Endothelial cell (in vitro differentiated cells): ENCODE measurements around the gene ARHGEF11. TPM values are rescaled to one million over a fixed set of nuclear protein-coding genes. Genes with fewer than 3 reads are reported as not detected.

Source experiments
- DNase-seq: peaks from one replicate; pipeline ENCODE4 v3.0.0; 2021; ENCODE audit warnings: low spot score
- H3K27ac Mint-ChIP-seq: one replicate; pipeline ENCODE4 v1.8.0; 2021; ENCODE audit warnings: mixed read lengths, inconsistent platforms; ENCODE audit not compliant: unreplicated experiment
- H3K27me3 Mint-ChIP-seq: one replicate; pipeline ENCODE4 v1.8.0; 2021; ENCODE audit warnings: mild to moderate bottlenecking, moderate library complexity, mixed read lengths, inconsistent platforms; ENCODE audit not compliant: unreplicated experiment
- H3K36me3 Mint-ChIP-seq: one replicate; pipeline ENCODE4 v1.8.0; 2021; ENCODE audit warnings: mild to moderate bottlenecking, low read depth, mixed read lengths, inconsistent platforms; ENCODE audit not compliant: unreplicated experiment
- H3K4me1 Mint-ChIP-seq: one replicate; pipeline ENCODE4 v1.8.0; 2021; ENCODE audit warnings: mild to moderate bottlenecking, mixed read lengths, inconsistent platforms; ENCODE audit not compliant: unreplicated experiment
- H3K4me3 Mint-ChIP-seq: one replicate; pipeline ENCODE4 v1.8.0; 2021; ENCODE audit warnings: mild to moderate bottlenecking, mixed read lengths, inconsistent platforms; ENCODE audit not compliant: unreplicated experiment
- H3K9me3 Mint-ChIP-seq: one replicate; pipeline ENCODE4 v1.8.0; 2021; ENCODE audit warnings: mixed read lengths, inconsistent platforms; ENCODE audit not compliant: unreplicated experiment
- CTCF ChIP-seq: fragments of 200-600 bp; sonication (generic); IDR thresholded peaks from one replicate; pipeline ENCODE4 v1.5.0; 2021; ENCODE audit warnings: antibody characterized with exemption; ENCODE audit not compliant: unreplicated experiment
- long read RNA-seq: library from polyadenylated mRNA; unstranded; transcript quantifications from one replicate; pipeline ENCODE4 v2.0.0, GENCODE V29; 2020; ENCODE audit not compliant: unreplicated experiment
- total RNA-seq: library from RNA; stranded (reverse); fragmentation: NEBNext Ultra II Directional; extraction: Animal tissue kit (Norgen Biotek cat#: 25700); gene quantifications from one replicate; pipeline ENCODE4 v1.2.1, GENCODE V29; 2021; ENCODE audit not compliant: unreplicated experiment

Gene ARHGEF11, protein sequence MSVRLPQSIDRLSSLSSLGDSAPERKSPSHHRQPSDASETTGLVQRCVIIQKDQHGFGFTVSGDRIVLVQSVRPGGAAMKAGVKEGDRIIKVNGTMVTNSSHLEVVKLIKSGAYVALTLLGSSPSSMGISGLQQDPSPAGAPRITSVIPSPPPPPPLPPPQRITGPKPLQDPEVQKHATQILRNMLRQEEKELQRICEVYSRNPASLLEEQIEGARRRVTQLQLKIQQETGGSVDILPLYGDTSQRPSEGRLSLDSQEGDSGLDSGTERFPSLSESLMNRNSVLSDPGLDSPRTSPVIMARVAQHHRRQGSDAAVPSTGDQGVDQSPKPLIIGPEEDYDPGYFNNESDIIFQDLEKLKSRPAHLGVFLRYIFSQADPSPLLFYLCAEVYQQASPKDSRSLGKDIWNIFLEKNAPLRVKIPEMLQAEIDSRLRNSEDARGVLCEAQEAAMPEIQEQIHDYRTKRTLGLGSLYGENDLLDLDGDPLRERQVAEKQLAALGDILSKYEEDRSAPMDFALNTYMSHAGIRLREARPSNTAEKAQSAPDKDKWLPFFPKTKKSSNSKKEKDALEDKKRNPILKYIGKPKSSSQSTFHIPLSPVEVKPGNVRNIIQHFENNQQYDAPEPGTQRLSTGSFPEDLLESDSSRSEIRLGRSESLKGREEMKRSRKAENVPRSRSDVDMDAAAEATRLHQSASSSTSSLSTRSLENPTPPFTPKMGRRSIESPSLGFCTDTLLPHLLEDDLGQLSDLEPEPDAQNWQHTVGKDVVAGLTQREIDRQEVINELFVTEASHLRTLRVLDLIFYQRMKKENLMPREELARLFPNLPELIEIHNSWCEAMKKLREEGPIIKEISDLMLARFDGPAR (N-terminal part only)
- 48.4 TPM for total RNA-seq
- long read RNA-seq, result 0 reads

GRCh38 chr1:157045250-157046218 is at the start of gene ARHGEF11:
TSS of gene ARHGEF11 (minus strand) at chr1:157045742. CDS start at chr1:157044330, 1,412 bp downstream.
- no peak for TF ChIP-seq CTCF
- Mint-ChIP-seq H3K36me3 (no peaks in the 10 kb centered on the region), H3K27me3 (peaks cover 5% of the 10 kb centered on the region), H3K9me3 (no peaks in the 10 kb centered on the region), H3K27ac (peak within 1 kb of the TSS; percentile 96), H3K4me1 (peaks cover 35% of the 10 kb centered on the region), H3K4me3 (peak within 1 kb of the TSS; percentile 99)
- peak; percentile 75 for DNase-seq

DNA sequence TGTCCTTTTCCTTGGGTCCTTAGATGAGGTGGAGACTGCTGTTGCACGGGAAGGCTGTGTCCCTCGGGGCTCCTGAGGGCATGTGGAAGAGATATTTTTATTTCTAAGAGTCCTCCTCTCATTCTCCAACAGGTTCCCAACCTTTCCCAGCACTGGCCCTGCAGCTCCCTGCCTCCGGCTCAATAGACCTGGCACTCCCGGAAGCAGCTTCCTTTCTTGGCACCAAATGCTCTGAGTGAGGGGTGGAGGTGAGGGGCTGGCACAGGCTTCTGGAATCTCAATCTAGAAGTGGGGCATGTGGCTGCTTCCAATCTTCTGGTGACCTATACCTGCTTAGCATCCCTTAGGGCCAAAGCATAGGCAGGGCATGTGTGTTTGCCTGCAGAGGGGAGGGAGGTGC is 49.5 kb upstream of the ARHGEF11 start:
- Mint-ChIP-seq H3K27me3 (peaks cover 6% of the 10 kb centered on the region), H3K27ac (no peak overlapping the region), H3K9me3 (no peaks in the 10 kb centered on the region), H3K4me3 (no peak overlapping the region), H3K36me3 (no peaks in the 10 kb centered on the region), H3K4me1 (peaks cover 3% of the 10 kb centered on the region)
- no peak for TF ChIP-seq CTCF
- DNase-seq, result no peak

DNA sequence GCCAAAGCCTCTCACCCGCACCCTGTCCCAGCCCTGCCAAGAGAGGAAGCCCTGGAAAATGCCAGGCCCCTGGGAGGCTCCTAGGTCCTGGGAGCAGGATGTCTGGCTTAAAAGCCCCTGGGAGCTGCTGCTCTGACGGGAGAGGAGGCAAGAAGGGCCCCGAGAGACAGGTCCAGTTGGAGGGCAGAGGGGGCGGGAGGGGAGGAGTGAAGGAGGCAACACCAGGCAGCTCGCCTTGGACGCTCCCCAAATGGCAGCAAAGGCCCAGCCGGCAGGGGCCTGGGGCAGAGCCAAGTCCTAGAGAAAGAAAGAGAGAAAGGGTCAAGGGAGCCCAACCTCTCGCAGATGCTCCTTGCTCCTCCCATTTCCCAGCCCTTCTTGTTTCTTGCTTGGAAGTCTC is 47.3 kb upstream of the ARHGEF11 start:
- Mint-ChIP-seq H3K4me3 (no peak overlapping the region), H3K36me3 (no peaks in the 10 kb centered on the region), H3K4me1 (no peaks in the 10 kb centered on the region), H3K27ac (peak overlapping the region; percentile 52), H3K9me3 (no peaks in the 10 kb centered on the region), H3K27me3 (peaks cover 3% of the 10 kb centered on the region)
- DNase-seq, result no peak
- no peak for TF ChIP-seq CTCF

DNA sequence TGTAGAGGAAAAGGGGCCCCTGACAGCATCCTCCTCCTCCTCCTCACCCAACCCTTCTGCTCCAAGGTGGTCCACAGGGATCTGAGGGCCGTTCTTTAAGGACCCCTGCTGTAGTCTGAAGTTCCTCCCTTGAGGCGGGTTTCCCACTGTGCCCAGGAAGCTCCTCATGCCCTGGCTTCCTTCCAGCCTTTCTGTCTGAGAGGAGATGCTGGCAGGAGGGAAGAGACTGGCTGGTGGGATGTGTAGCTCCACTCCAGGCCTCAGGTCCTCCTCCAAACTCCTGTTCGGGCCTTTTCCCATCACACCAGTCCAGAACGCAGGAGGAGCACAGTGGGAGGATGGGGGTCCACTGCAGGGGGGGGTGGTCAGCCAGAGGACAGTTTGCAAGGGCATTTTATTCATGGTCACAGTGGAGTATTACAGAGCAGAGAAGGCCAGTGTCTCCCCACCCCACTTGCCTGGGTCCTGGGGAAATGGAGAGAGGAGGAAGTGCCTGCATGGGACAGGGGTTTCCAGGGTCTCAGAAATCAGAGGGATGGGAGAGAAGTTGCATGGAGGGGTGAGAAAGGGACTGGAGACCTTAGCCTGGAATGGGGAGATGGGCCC is 46.2 kb upstream of the ARHGEF11 start:
- no peaks in the 10 kb centered on the region for H3K4me1 Mint-ChIP-seq
- no peak for TF ChIP-seq CTCF
- H3K4me3 Mint-ChIP-seq, result no peak overlapping the region
- H3K27me3 Mint-ChIP-seq, result peaks cover 3% of the 10 kb centered on the region
- H3K27ac Mint-ChIP-seq, result no peak overlapping the region
- H3K36me3 Mint-ChIP-seq, result no peaks in the 10 kb centered on the region
- no peaks in the 10 kb centered on the region for H3K9me3 Mint-ChIP-seq
- no peak for DNase-seq
